HepG2 (cell line): Measurements from ENCODE around the gene SLC9A8. TPM values are rescaled to one million over a fixed set of nuclear protein-coding genes. Genes with fewer than 3 reads are reported as not detected.

Source experiments
- BCL3 ChIP-seq: sonication (generic); formaldehyde crosslinking; IDR thresholded peaks from 2 replicates; pipeline ENCODE4 v1.5.1; 2020; ENCODE audit warnings: mild to moderate bottlenecking, missing genetic modification reagents, moderate library complexity
- CCAR2 ChIP-seq: fragments of 200-400 bp; formaldehyde crosslinking; optimal IDR thresholded peaks from 2 replicates; pipeline ENCODE3; 2018; ENCODE audit warnings: low read depth, mild to moderate bottlenecking, low read length, moderate library complexity
- CHD4 ChIP-seq: fragments of 200-600 bp; sonication (generic); IDR thresholded peaks from 2 replicates; pipeline ENCODE4 v1.7.0; 2017; ENCODE audit warnings: mild to moderate bottlenecking, low read length, borderline replicate concordance
- FLYWCH1 ChIP-seq: sonication (generic); formaldehyde crosslinking; IDR thresholded peaks from 2 replicates; pipeline ENCODE4 v1.8.1; 2023; ENCODE audit warnings: mild to moderate bottlenecking, missing genetic modification reagents
- FOXO4 ChIP-seq: sonication (generic); formaldehyde crosslinking; conservative IDR thresholded peaks from 2 replicates; pipeline ENCODE4 v1.8.1; 2023; ENCODE audit warnings: missing genetic modification reagents
- MTA1 ChIP-seq: sonication (generic); formaldehyde crosslinking; IDR thresholded peaks from 2 replicates; pipeline ENCODE4 v1.4.0; 2020; ENCODE audit warnings: missing genetic modification reagents, mild to moderate bottlenecking, borderline replicate concordance
- PBX2 ChIP-seq: IDR thresholded peaks from 2 replicates; pipeline ENCODE4 v1.6.1; 2016; ENCODE audit warnings: control low read depth
- RARA ChIP-seq: IDR thresholded peaks from 2 replicates; pipeline ENCODE4 v1.6.1; 2016; ENCODE audit warnings: missing genetic modification reagents, missing compliant biosample characterization
- REST ChIP-seq, 2 experiments: IDR thresholded peaks; 2 replicates each; pipeline ENCODE4 v1.6.1; 2011 to 2012; ENCODE audit warnings: low read length in 2 of 2, borderline replicate concordance in 1 of 2, low read depth in 1 of 2, mild to moderate bottlenecking in 1 of 2, moderate library complexity in 1 of 2
- SIX1 ChIP-seq: sonication (generic); formaldehyde crosslinking; IDR thresholded peaks from 2 replicates; pipeline ENCODE4 v1.4.0; 2020; ENCODE audit warnings: missing genetic modification reagents, borderline replicate concordance
- TRIM22 ChIP-seq: fragments of 450-650 bp; IDR thresholded peaks from 2 replicates; pipeline ENCODE4 v1.6.1; 2017
- ZBED4 ChIP-seq: sonication (generic); formaldehyde crosslinking; IDR thresholded peaks from 2 replicates; pipeline ENCODE4 v1.4.0; 2020; ENCODE audit warnings: missing genetic modification reagents, borderline replicate concordance
- ZBTB39 ChIP-seq: sonication (generic); formaldehyde crosslinking; IDR thresholded peaks from 2 replicates; pipeline ENCODE4 v1.5.0; 2020; ENCODE audit warnings: missing genetic modification reagents
- ZNF264 ChIP-seq: sonication (generic); formaldehyde crosslinking; IDR thresholded peaks from 2 replicates; pipeline ENCODE4 v1.4.0; 2020; ENCODE audit warnings: missing genetic modification reagents
- polyA plus RNA-seq, 8 experiments: library from polyadenylated mRNA; depleted of rRNA in 3 of 8; stranded (reverse) in 7 of 8; unstranded in 1 of 8; fragments of >200 nt; fragmentation: Illumina TruSeq in 4 of 8; extraction: Trizol in 4 of 8; gene quantifications; 2 replicates each; pipeline versions ENCODE4 v1.2.1 to v1.2.3, GENCODE V29; 2011 to 2016; ENCODE audit warnings: low read depth in 4 of 8, missing spikeins in 1 of 8, mixed read lengths in 1 of 8; ENCODE audit not compliant: insufficient read depth in 1 of 8
- total RNA-seq, 5 experiments: library from RNA; depleted of rRNA; stranded (reverse); fragments of >200 nt; fragmentation: Illumina TruSeq; extraction: Trizol; gene quantifications; 2 replicates each; pipeline ENCODE4 v1.2.3, GENCODE V29; 2016; ENCODE audit warnings: low read depth in 1 of 5

The SLC9A8 gene
- total and polyA plus RNA-seq, 2 of the 13 experiments (the other 11 are each of a cell fraction or from before 2014, with no cell fraction given): 4.1 to 7.4 TPM

- TF ChIP-seq REST (IDR thresholded peaks at IDR 0.05; ENCODE audit: borderline replicate concordance in 1 of 2, low read depth in 1 of 2, low read length in 2 of 2) (no peak), MTA1 (CRISPR knock-in tag) (no peak), FOXO4 (CRISPR knock-in tag) (0 out of 2 replicates have a peak, but pooled peaks have one; percentile 70), CHD4 (no peak), PBX2 (CRISPR knock-in tag) (no peak), TRIM22 (no peak), SIX1 (CRISPR knock-in tag) (peak; percentile 52; the same call in 1 of the 2 replicates), ZBED4 (CRISPR knock-in tag) (no peak), CCAR2 (no peak), ZBTB39 (no peak), BCL3 (CRISPR knock-in tag) (no peak), RARA (CRISPR knock-in tag) (peak; percentile 45; the same call in 1 of the 2 replicates), ZNF264 (CRISPR knock-in tag) (no peak), FLYWCH1 (no peak)
Measured at GRCh38 chr20:49799698-49800097, 12.9 kb upstream of the SLC9A8 start (continued).
